ENCODE measurements around the gene PRR18.

PRR18 gene

GRCh38 chr6:166341464-166341863 lies 33.3 kb upstream of the PRR18 start:
- no peak overlapping the region for H3K27ac ChIP-seq (replicated peaks; ENCODE audit: low read length)
- H4K8ac ChIP-seq (ENCODE audit: low read depth, low read length): no peak overlapping the region
- no peaks in the 10 kb centered on the region for H3K27me3 ChIP-seq (ENCODE audit: control insufficient read depth in 3 of 3, insufficient read depth in 3 of 3, low read depth in 1 of 3, low read length in 3 of 3)
- no peak overlapping the region for H3K9ac ChIP-seq (ENCODE audit: low read depth, low read length, poor library complexity)
- no peak overlapping the region for H3K18ac ChIP-seq (ENCODE audit: low read length)
- no peak overlapping the region for H4K91ac ChIP-seq (ENCODE audit: low read depth, low read length, poor library complexity)
- H3K4me3 ChIP-seq (ENCODE audit: low read length in 2 of 2): peak overlapping the region in 1 of 2 donors; percentile 73
- H2BK5ac ChIP-seq (ENCODE audit: low read length): no peak overlapping the region
- no peak overlapping the region for H3K4ac ChIP-seq (ENCODE audit: low read length)
- no peak overlapping the region for H3K14ac ChIP-seq (ENCODE audit: low read length)
- no peak overlapping the region for H2BK120ac ChIP-seq (ENCODE audit: low read depth, low read length)
- no CpG with 5 or more reads among the region's 7 CpGs for WGBS, 2 donors (ENCODE audit: extremely low coverage in 2 of 2, insufficient read length in 2 of 2, insufficient replicate concordance in 1 of 2)
- H3K4me1 ChIP-seq (ENCODE audit: control insufficient read depth in 2 of 2, insufficient read depth in 1 of 2, low read depth in 1 of 2, low read length in 2 of 2): peaks cover 3 to 9% of the 10 kb centered on the region in 2 donors
- no peak for DNase-seq (ENCODE audit: low spot score)
- H3K23ac ChIP-seq (ENCODE audit: low read depth, low read length, poor library complexity): no peak overlapping the region
- H3K4me2 ChIP-seq (ENCODE audit: insufficient read depth, low read length, poor library complexity, severe bottlenecking): no peak overlapping the region
- no peak overlapping the region for H2BK12ac ChIP-seq (ENCODE audit: low read length)
- peaks cover 5% of the 10 kb centered on the region for H3K79me1 ChIP-seq (ENCODE audit: low read depth, low read length)
- H2AK5ac ChIP-seq (ENCODE audit: low read depth, low read length): no peak overlapping the region
- H2AFZ ChIP-seq (ENCODE audit: low read length): no peak overlapping the region
- no peaks in the 10 kb centered on the region for H3K9me3 ChIP-seq (replicated peaks in 1 of 2; ENCODE audit: control insufficient read depth in 2 of 2, insufficient read depth in 1 of 2, low read depth in 1 of 2, low read length in 2 of 2)
- H2BK15ac ChIP-seq (ENCODE audit: low read length): no peak overlapping the region
- H3K36me3 ChIP-seq (replicated peaks in 1 of 2; ENCODE audit: control insufficient read depth in 2 of 2, insufficient read depth in 2 of 2, low read length in 2 of 2): peaks cover 6 to 38% of the 10 kb centered on the region in 2 donors

- WGBS, 2 donors (ENCODE audit: extremely low coverage in 2 of 2, insufficient read length in 2 of 2, insufficient replicate concordance in 1 of 2): no CpG with 5 or more reads among the region's 9 CpGs
- Histone ChIP-seq H3K14ac (ENCODE audit: low read length) (no peak overlapping the region), H3K23ac (ENCODE audit: low read depth, low read length, poor library complexity) (no peak overlapping the region), H3K18ac (ENCODE audit: low read length) (no peak overlapping the region), H3K9me3 (replicated peaks in 1 of 2; ENCODE audit: control insufficient read depth in 2 of 2, insufficient read depth in 1 of 2, low read depth in 1 of 2, low read length in 2 of 2) (no peaks in the 10 kb centered on the region), H3K9ac (ENCODE audit: low read depth, low read length, poor library complexity) (no peak overlapping the region), H2BK15ac (ENCODE audit: low read length) (no peak overlapping the region), H4K91ac (ENCODE audit: low read depth, low read length, poor library complexity) (no peak overlapping the region), H2BK120ac (ENCODE audit: low read depth, low read length) (no peak overlapping the region), H3K4me1 (ENCODE audit: control insufficient read depth in 2 of 2, insufficient read depth in 1 of 2, low read depth in 1 of 2, low read length in 2 of 2) (peaks cover 3 to 9% of the 10 kb centered on the region in 2 donors), H3K27me3 (ENCODE audit: control insufficient read depth in 3 of 3, insufficient read depth in 3 of 3, low read depth in 1 of 3, low read length in 3 of 3) (no peaks in the 10 kb centered on the region), H3K4ac (ENCODE audit: low read length) (no peak overlapping the region), H2AK5ac (ENCODE audit: low read depth, low read length) (no peak overlapping the region), H2BK5ac (ENCODE audit: low read length) (no peak overlapping the region), H3K27ac (replicated peaks; ENCODE audit: low read length) (no peak overlapping the region), H3K36me3 (replicated peaks in 1 of 2; ENCODE audit: control insufficient read depth in 2 of 2, insufficient read depth in 2 of 2, low read length in 2 of 2) (peaks cover 10 to 60% of the 10 kb centered on the region in 2 donors), H3K4me2 (ENCODE audit: insufficient read depth, low read length, poor library complexity, severe bottlenecking) (no peak overlapping the region), H3K4me3 (ENCODE audit: low read length in 2 of 2) (no peak overlapping the region), H2AFZ (ENCODE audit: low read length) (no peak overlapping the region), H4K8ac (ENCODE audit: low read depth, low read length) (no peak overlapping the region), H3K79me1 (ENCODE audit: low read depth, low read length) (peaks cover 9% of the 10 kb centered on the region), H2BK12ac (ENCODE audit: low read length) (no peak overlapping the region)
- no peak for DNase-seq (ENCODE audit: low spot score)
These were observed 30.7 kb upstream of the PRR18 start for GRCh38 chr6:166338854-166339253.

- no peaks in the 10 kb centered on the region for H3K27me3 ChIP-seq (ENCODE audit: control insufficient read depth in 3 of 3, insufficient read depth in 3 of 3, low read depth in 1 of 3, low read length in 3 of 3)
- H3K9me3 ChIP-seq (replicated peaks in 1 of 2; ENCODE audit: control insufficient read depth in 2 of 2, insufficient read depth in 1 of 2, low read depth in 1 of 2, low read length in 2 of 2): no peaks in the 10 kb centered on the region
- H3K4me2 ChIP-seq (ENCODE audit: insufficient read depth, low read length, poor library complexity, severe bottlenecking): no peak overlapping the region
- H2AK5ac ChIP-seq (ENCODE audit: low read depth, low read length): no peak overlapping the region
- H3K18ac ChIP-seq (ENCODE audit: low read length): no peak overlapping the region
- H2BK5ac ChIP-seq (ENCODE audit: low read length): no peak overlapping the region
- no peak overlapping the region for H2AFZ ChIP-seq (ENCODE audit: low read length)
- H4K8ac ChIP-seq (ENCODE audit: low read depth, low read length): no peak overlapping the region
- H3K36me3 ChIP-seq (replicated peaks in 1 of 2; ENCODE audit: control insufficient read depth in 2 of 2, insufficient read depth in 2 of 2, low read length in 2 of 2): peaks cover 10 to 65% of the 10 kb centered on the region in 2 donors
- peaks cover 12% of the 10 kb centered on the region for H3K79me1 ChIP-seq (ENCODE audit: low read depth, low read length)
- H3K4me3 ChIP-seq (ENCODE audit: low read length in 2 of 2): no peak overlapping the region
- no peak overlapping the region for H2BK120ac ChIP-seq (ENCODE audit: low read depth, low read length)
- H4K91ac ChIP-seq (ENCODE audit: low read depth, low read length, poor library complexity): no peak overlapping the region
- H2BK12ac ChIP-seq (ENCODE audit: low read length): no peak overlapping the region
- no peak overlapping the region for H3K9ac ChIP-seq (ENCODE audit: low read depth, low read length, poor library complexity)
- H2BK15ac ChIP-seq (ENCODE audit: low read length): no peak overlapping the region
- no peak overlapping the region for H3K4ac ChIP-seq (ENCODE audit: low read length)
- DNase-seq (ENCODE audit: low spot score): no peak
- peaks cover 3% of the 10 kb centered on the region in 2 donors for H3K4me1 ChIP-seq (ENCODE audit: control insufficient read depth in 2 of 2, insufficient read depth in 1 of 2, low read depth in 1 of 2, low read length in 2 of 2)
- no CpG with 5 or more reads among the region's 3 CpGs for WGBS, 2 donors (ENCODE audit: extremely low coverage in 2 of 2, insufficient read length in 2 of 2, insufficient replicate concordance in 1 of 2)
- no peak overlapping the region for H3K23ac ChIP-seq (ENCODE audit: low read depth, low read length, poor library complexity)
- no peak overlapping the region for H3K27ac ChIP-seq (replicated peaks; ENCODE audit: low read length)
- no peak overlapping the region for H3K14ac ChIP-seq (ENCODE audit: low read length)
These were observed 28.7 kb upstream of the PRR18 start for GRCh38 chr6:166336847-166337246.

GRCh38 chr6:166335378-166336302 lies 27.4 kb upstream of the PRR18 start:
- no peak for DNase-seq (ENCODE audit: low spot score)
- Histone ChIP-seq H3K4me1 (ENCODE audit: control insufficient read depth in 2 of 2, insufficient read depth in 1 of 2, low read depth in 1 of 2, low read length in 2 of 2) (peaks cover 0 to 1% of the 10 kb centered on the region in 2 donors), H3K9me3 (replicated peaks in 1 of 2; ENCODE audit: control insufficient read depth in 2 of 2, insufficient read depth in 1 of 2, low read depth in 1 of 2, low read length in 2 of 2) (no peaks in the 10 kb centered on the region), H3K27ac (replicated peaks; ENCODE audit: low read length) (no peak overlapping the region), H2BK15ac (ENCODE audit: low read length) (no peak overlapping the region), H2AK5ac (ENCODE audit: low read depth, low read length) (no peak overlapping the region), H3K4me3 (ENCODE audit: low read length in 2 of 2) (no peak overlapping the region), H3K23ac (ENCODE audit: low read depth, low read length, poor library complexity) (no peak overlapping the region), H3K36me3 (replicated peaks in 1 of 2; ENCODE audit: control insufficient read depth in 2 of 2, insufficient read depth in 2 of 2, low read length in 2 of 2) (peaks cover 10 to 61% of the 10 kb centered on the region in 2 donors), H4K8ac (ENCODE audit: low read depth, low read length) (no peak overlapping the region), H4K91ac (ENCODE audit: low read depth, low read length, poor library complexity) (no peak overlapping the region), H3K79me1 (ENCODE audit: low read depth, low read length) (peaks cover 12% of the 10 kb centered on the region), H2BK12ac (ENCODE audit: low read length) (no peak overlapping the region), H3K14ac (ENCODE audit: low read length) (no peak overlapping the region), H3K9ac (ENCODE audit: low read depth, low read length, poor library complexity) (no peak overlapping the region), H3K27me3 (ENCODE audit: control insufficient read depth in 3 of 3, insufficient read depth in 3 of 3, low read depth in 1 of 3, low read length in 3 of 3) (no peaks in the 10 kb centered on the region), H3K4ac (ENCODE audit: low read length) (no peak overlapping the region), H3K4me2 (ENCODE audit: insufficient read depth, low read length, poor library complexity, severe bottlenecking) (no peak overlapping the region), H2AFZ (ENCODE audit: low read length) (no peak overlapping the region), H2BK120ac (ENCODE audit: low read depth, low read length) (no peak overlapping the region), H2BK5ac (ENCODE audit: low read length) (no peak overlapping the region), H3K18ac (ENCODE audit: low read length) (no peak overlapping the region)
- no CpG with 5 or more reads among the region's 11 CpGs for WGBS, 2 donors (ENCODE audit: extremely low coverage in 2 of 2, insufficient read length in 2 of 2, insufficient replicate concordance in 1 of 2)

Data from neuronal stem cell (in vitro differentiated cells).